GM18498 (cell line): ENCODE data around the gene TOR1AIP2.
"Not testable (repeated sequence)": the region's sequence is repeated elsewhere in the genome, so short reads cannot be mapped to it uniquely, and the experiment has no call there.

Source experiments
- ATAC-seq: cut with Tn5 transposase; IDR thresholded peaks from one replicate; pipeline ENCODE4 v1.9.1; 2021; ENCODE audit warnings: mild to moderate bottlenecking, moderate library complexity; ENCODE audit not compliant: unreplicated experiment

Gene TOR1AIP2

DNA sequence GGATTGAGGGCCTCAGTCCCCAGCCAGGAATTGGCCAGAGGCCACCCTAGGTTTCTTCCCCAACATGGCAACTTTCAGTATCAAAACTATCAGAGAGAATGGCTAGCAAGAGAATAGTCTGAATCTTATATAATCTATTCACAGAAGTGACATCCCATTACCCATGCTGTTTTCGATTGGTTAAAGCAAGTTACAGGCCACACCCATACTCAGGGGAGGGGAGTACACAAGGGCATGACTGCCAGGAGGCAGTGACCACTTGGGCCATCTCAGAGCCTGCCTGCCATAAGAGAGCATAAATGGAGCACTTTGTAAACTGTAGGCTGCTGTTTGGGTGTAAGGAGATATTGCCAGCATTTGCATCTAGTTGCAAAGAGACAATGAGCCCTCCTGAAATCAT is 69.1 kb downstream of the TOR1AIP2 start:
- ATAC-seq, result no peak

DNA sequence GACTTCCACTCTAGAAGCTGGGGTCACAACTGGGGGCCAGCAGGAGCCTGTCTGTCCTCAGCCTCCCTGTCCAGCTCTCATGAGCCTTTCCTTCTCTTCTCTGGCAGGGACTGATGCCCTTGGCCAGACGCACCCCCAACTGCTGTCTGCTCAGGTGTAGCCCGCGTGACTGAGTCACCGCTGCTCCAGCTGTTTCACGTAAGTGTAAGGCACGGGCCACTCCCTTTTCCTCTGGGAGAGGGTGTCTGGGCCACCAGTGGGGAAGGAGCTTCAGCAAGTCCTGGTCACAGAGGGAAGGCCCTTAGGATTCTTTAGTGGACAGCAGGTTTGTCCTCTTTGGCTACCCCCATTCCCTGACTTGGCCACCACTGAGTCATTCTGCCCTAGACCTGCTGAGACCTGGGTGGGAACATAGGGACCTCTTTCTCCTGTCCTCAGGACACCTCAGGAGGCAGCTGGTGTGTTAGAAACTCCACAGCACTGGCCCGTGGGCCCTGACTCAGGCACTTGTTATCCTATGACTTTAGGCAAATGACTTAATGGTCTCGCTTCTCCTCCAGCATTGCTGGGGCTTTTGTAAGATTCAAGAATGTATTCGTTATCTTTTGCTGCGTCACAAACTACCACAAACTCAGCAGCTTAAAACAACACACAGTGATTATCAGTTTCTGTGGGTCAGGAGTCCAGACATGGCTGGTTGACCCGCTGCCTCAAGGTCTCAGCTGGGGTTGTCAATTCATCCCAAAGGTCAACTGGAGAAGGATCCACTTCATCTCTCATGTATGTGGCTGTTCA is 69.7 kb downstream of the TOR1AIP2 start:
- no peak for ATAC-seq

GRCh38 chr1:179807291-179807690 is 70.3 kb downstream of the TOR1AIP2 start:
- ATAC-seq, result no peak

DNA sequence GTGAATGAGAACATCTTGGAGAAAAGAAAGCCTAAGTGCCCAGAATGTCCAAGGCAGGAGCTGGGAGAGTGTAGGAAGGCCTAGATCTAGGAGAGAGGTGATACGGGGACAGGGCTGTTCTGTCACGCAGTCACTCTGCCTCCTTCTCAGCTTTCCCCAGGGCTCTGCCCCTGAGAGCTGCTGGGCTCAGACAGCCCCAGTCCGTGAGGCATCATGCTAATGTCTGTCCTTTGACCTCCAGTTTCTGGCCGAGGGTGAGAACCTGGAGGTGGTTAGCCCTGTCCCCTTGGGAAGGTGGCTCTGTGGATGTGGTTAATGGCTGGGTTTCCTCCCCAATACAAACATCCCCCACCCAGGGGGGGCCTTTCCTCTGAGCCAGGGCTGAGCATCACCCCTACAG is 71.3 kb downstream of the TOR1AIP2 start:
- no peak for ATAC-seq

- ATAC-seq, result no peak
Observed at GRCh38 chr1:179805291-179806195, 72.1 kb downstream of the TOR1AIP2 start.

GRCh38 chr1:179804417-179804816 is 73.2 kb downstream of the TOR1AIP2 start:
- not testable (repeated sequence) for ATAC-seq

GRCh38 chr1:179803918-179804317 is 73.7 kb downstream of the TOR1AIP2 start:
- no peak for ATAC-seq

GRCh38 chr1:179803104-179803503 is 74.5 kb downstream of the TOR1AIP2 start:
- ATAC-seq, result no peak

- no peak for ATAC-seq
Observed at GRCh38 chr1:179800481-179800880, 77.1 kb downstream of the TOR1AIP2 start.

DNA sequence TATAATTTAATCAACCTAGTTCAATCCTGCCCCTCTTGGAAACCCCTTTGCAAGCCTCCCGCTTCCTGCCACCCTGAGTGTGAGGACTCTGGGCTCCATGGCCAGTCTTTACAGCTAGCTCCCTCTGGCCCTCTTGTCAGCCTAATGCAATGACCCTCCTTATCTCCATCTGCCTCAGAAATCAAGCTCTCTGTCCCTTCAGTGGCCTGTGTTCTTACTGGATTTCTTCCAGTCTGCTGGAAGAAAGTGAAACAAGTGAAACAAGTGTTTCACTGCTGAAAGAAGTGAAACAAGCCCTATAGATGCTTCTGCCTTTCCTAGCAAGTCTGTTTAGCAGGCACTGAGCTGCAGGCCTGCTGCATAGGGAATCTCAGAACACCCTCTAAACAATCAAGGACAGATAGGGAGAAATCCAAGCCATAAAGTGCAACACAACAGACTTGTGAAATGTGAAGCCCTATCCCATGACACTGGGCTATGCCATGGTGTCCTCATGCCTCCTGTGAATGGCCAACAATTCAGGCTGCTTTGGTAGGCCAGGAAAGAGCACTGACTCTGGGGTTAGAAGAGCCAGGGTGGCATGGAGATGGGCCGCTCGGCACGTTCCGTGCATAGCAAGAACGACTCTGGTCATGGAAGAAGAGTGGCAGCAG is 78.6 kb downstream of the TOR1AIP2 start:
- no peak for ATAC-seq

- no peak for ATAC-seq
Observed at GRCh38 chr1:179798213-179798863, 79.3 kb downstream of the TOR1AIP2 start.

DNA sequence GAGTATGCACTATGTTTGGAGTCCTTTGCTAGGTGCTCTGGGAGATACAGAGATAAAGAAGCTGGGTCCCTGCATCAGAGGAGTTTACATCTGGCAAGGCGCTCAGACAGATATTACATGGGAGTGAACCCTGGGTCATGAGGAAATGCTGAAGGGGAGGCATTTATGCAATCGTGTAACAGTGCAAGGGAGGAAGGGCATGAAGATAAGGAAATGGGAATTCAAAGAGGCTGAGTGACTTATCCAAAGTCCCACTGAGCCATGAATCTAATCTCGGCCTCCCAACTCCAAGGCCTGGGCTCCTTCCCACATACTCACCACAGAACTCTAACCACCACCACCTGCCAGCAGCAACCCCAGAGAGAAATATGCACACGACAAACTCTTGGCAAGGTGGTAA is 82.9 kb downstream of the TOR1AIP2 start:
- no peak for ATAC-seq

DNA sequence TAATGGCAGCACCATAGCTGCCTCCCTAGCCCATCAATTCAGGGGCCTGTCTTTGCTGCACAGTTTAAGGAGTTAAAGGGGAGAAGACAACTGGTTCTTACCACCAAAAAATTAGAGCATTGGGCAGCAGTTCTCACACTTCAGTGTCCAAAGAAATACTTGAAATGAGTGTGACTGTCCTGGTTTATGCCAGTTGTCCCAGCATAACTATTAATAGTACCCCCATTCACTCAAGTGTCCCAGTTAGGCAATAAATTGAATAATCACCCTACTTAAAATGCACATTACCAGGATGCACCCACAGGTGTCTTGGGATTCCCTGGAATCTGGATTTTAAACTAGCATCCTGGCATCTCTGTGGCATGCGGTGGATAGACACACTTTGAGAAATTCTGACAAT is 83.5 kb downstream of the TOR1AIP2 start:
- ATAC-seq, result no peak

DNA sequence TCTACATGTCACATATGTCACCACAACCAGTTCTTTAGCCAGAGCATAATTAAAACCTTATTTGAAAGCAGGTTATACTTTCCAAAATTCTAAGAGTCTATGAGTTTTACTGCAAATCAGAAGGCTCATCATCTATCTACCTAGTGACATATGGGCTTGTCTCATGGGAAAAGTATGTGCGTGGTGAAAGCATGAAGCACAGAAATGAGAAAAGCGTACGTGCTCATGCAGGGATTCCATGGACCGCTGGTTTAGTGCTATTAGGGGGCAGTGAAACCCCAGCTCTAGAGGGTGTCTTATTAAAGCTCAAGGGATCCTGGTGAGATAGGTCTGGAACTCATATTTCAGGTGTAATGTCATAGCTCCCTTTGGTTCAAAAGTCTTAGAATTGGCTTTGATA is 84.3 kb downstream of the TOR1AIP2 start:
- ATAC-seq, result no peak
